DMS53 (cell line): Measurements from ENCODE around the gene NFIA.
A peak's percentile ranks its signal among the peaks of the same experiment; 100 is the strongest.

ENCODE experiments used
- DNase-seq: peaks from one replicate; lab custom pipeline; 2025; lab: John Stamatoyannopoulos, UW

NFIA gene

DNA sequence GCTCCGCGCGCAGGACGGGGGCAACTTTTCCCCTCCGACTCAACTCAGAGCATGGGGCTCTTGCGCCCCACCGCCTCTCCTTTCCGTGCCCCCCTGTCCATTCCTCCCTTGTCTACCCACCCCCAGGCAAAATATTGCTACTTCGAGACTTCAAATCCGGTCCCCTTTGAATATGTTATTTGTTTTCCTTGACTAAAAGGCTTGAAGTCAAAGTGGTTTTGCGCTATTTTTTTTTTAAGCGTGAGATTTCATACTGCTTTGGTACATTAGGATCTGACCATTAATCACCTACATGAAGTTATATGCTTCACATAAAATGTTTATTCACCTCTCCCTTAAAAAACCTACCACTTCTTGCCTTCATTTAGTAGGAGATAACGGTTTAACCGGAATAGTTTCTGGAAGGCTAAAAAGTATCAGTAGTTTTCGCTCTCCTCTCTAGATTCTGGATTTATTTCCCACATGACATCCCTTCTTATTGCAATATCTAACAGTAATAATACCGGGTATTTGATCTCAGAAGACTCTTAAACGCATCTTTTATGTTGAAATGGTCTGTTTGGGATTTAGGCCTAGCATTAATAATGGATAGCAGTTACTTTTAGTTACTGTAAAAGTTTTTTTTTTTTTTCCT is 1.6 kb downstream of the NFIA start:
- DNase-seq: peak; percentile 69

DNA sequence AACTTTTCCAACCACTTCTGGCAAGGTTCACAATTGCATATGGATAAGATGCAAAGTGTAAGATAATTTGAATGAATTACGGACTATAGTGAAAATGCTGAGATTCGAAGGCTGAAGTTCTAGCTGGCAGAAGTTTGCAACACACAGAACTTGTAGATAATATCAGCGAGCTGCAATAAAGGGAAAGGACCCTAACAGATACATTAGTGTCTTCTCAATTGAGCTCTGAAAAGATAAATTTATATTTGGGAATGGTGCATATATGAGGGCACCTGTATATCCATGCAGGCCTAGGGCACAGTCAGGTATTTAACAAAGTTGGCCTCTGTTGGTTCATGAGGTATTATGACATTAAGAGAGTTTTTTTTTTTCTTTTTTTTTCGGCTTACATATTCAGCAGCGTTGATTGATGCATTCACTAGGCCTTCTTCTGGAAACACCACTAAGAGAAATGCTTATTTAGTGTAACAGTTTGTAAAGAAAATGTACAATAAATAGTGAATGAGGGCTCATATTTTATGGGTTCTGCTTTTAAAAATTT is 2.2 kb downstream of the NFIA start:
- DNase-seq: peak; percentile 46

DNA sequence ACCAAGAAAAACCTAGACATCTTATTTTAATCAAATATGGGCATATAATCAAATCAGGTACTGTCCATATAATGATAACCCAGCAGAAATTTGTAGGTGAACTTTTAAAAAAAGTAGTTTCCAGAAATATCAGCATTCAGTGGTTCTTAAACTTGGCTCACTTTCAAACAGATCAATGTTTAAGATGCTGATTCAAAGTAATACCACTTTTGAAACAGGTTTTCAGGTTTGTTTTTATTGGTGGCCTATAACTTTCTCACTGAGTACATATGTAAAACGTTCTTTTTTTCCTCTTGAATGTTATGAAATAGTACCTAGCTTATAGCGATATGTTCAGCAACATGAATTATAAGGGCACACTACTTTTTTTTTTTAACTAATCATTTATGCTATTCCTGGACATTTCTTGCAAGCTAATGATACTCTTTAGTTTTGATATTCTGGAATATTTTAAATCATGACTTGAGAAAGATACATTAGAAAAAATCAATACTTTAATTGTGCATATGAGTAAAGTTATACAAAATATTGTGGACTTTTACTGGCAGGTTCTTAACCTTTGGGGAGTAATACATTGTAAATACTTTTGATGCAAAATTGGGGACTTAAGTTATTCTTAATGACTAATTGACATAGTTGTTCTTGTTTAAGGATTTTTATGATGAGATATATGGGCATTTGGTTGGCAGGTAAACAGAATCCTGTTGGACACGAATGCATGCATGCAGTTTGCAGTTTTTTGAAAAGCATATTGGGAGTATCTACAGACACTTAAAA is 3.0 kb downstream of the NFIA start:
- DNase-seq: no peak

DNA sequence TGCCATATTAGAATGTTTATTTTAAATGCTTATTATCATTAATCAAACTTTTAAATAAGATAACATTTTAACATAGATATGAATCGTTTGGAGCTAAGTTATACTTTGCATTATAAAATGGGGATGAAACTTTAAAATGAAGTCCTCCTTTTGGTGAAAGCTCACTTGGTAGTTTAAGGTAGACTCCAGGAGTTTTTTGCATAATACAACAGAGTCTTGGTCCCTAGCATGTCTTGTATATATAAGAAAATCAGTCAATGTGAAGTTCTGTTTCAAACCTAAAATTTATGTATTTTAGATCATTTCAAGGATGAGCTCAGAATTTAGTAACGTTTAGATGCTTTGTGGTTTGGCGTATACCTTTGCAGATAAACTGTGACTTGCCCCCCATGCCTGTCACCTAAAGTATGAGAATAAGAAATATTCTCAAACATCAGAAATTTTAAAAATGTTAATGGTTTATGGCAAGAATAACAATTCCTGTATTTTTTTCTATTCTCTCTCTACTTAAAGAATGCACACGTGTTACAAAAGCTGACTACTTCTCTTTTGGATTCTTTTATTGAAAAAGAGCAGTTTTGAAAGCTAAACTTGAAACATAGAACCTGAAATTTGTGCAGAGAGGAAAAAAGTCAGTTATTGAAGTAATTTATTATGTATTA is 3.8 kb downstream of the NFIA start:
- DNase-seq: no peak

DNA sequence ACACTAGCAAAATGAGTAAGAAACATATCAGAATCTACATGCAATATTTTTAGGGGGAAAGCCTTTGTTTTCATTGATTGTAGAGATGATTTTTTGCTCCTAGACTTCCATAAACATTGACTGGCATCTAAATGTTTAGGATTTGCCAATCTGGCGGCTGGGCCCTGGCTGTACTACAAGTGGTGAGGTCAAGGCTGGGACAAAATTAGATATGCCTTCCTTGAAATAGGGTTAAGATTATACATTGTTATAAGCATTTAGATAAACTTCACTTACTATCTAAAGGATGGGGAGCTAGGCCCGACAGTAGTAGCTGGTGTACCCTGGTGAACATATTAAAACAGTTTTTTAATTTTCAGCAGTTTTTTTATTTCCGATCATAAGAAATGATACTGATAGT is 5.2 kb downstream of the NFIA start:
- DNase-seq: peak; percentile 54

DNA sequence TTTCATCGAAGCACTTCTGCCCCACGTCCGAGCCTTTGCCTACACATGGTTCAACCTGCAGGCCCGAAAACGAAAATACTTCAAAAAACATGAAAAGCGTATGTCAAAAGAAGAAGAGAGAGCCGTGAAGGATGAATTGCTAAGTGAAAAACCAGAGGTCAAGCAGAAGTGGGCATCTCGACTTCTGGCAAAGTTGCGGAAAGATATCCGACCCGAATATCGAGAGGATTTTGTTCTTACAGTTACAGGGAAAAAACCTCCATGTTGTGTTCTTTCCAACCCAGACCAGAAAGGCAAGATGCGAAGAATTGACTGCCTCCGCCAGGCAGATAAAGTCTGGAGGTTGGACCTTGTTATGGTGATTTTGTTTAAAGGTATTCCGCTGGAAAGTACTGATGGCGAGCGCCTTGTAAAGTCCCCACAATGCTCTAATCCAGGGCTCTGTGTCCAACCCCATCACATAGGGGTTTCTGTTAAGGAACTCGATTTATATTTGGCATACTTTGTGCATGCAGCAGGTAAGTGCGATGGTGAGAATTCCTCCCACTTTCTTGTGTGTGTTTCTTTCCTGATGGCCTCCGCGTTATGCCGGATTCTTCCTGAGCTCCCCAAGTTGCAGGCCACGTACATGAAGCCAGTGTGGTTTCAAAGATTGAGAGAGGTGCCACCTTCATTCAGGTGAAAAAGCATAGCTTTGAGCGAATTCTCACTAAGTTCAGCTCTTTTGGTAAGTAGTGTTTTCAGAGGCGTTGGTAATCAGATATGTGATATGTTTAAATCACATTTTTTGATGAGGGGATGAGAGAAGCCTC is 6.0 kb downstream of the NFIA start:
- peak; percentile 66 for DNase-seq

DNA sequence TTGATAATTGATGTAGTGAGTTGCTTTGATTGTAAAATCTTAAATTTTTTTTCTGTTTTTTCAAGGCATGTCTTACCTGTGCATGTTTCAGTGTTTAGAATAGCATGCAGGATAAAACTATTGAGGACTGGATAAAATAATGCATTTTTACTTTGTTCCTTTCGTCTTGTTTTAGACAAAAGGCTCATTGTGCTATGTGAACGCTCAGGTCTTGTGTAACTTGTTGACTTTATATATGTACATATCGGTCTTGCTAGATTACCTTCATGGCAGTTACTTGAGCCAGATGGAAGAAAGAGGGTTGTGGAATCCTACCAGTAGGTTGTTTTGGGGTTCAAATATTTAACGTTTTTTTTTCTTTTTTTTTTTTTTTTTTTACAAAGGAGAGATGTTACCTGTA is 7.0 kb downstream of the NFIA start:
- DNase-seq: no peak

DNA sequence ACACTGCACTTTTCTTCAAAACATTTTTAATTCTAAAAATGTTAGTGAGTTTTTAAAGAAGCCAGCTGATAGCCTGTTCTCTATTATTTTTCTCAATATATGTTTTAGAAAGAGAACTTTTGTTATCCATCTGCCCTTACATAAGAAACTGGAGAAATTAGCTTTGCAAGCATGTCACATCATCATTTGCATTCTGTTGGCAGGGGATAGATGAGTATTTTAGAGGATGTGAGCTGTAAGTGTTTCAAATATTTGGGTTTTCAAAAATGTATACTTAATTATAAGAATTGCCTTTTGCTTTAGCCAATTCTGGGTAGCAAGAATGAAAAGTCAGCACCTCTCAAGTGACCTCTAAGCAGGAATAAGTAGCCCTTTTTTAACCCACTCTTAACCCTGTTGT is 7.4 kb downstream of the NFIA start:
- DNase-seq: no peak

DNA sequence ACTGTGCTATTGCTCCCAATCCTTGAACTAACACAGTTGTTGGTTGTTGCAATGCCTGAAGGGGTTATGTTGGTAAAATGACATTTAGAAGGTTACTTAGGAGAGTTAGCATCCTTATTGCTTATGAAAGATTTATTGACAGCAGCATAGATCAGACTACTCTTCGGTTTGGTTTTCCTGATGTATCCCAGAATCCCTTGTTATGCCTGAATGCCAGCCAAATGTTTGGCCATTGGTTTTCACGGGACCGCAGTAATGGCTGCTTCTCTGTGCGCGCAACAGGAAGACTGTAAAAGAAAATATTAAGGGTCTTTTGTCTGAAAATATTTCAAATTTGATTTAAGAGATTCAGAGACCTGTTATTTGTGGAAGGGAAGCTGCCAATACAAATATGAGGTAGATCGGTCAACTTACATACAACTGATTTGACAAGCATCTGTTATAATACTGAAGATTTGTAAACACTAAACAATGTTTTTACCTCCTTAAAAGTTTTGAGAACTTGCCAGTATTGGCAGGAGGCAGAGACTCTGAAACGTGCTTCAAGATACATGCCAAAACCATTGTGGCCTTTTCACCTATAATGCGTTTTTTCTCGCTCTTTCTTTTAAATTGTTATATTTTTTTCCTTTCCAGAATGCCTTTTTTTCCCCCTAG is 8.3 kb downstream of the NFIA start:
- no peak for DNase-seq

DNA sequence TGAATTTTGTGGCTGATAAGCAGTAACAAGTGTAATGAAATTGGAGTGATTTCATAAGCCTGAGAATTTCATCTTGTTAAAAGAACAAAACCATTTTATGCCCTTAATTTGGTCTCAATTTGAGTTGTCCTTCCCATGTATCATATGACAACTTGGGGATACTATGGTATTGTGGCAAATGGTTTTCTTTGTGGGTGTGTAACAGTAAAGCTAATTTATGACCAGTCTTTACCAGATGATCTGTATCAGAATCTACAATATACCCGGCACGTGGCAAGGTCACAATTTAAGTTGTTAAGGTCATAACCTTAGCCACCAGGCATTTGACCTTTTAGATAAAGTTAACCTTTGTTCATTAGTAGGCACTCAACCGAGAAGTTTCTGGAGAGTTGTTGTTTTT is 9.1 kb downstream of the NFIA start:
- no peak for DNase-seq

DNA sequence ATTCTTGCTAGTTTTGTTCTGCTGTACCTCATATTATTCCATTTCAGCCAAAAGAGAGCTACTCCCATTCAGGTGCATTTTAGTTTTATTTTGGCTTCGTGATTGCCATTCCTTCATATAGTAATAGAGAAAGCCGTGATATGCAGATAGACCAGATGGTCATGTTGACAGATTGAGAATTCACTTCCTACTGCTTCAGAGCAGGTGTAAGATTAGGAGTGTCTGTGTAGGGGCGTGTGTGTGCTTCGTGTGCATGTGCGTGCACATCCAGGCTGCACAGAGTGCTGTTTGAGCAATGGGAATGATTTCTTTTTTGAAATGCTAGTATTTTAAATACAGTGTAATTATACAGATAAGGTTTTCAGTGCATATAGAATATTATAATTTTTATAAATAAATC is 10.3 kb downstream of the NFIA start:
- peak; percentile 92 for DNase-seq

DNA sequence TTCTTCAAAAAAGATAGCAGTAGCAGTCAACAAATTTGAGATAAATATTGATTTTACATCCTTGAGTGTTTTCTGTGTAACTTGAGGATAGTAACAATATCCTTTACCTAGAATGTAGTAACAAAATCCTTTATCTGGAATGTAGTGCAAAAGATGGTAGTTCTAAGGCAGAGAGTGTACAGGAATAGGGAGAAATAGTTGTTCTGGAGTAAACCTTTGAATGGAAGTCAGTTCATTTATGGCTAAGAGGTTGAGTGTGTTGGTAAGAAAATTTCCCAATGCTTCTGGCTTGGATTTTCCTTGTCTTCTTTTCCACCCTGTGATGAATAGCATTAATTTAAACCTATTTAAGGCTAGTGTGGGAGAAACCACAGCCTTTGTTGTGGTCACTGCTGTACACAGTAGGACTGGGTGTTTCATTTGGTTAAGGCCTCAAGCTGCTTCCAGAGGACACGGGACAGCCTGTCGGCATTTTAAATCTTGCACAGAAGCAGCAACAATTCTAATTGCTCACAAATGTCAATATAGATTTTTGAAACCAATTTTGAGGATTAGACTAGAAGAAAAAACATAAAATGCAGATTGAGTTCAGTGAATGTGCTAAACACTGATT is 11.3 kb downstream of the NFIA start:
- no peak for DNase-seq

DNA sequence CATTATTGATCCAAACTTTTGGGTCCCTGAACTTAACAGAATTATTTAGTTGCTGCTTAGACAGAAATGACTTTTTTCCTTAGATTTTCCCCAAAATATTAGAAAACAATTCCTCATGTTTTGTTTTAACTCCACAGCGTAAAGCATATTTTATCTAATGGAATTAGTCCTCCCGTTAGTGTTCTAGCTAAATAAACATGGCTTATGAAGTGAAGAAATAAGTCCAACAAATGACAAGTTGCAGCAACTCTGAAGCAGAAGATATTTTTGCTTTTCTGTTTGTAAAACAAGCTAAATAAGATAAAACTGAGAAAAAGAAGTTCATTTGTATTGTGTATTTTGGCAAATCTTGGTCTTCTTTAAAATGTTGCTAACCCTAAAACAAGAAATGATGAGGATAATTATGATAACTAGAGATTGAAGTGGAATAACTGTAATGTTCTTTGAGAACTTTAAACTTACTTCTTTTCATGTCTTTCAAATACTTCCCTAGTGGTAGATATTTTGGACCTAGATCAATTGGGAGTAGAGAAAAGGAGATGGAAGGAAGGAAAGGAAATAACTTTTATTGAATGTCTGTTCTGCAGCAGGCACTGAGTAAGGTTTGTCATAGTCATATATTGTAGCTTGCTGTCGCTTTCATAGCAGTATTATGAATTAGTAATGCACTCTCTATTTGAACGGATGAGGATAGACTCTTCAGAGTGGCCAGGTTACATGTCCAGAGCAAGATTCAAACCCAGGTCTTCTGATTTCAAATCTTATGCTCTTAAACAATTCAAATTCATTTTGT is 12.5 kb downstream of the NFIA start:
- no peak for DNase-seq

DNA sequence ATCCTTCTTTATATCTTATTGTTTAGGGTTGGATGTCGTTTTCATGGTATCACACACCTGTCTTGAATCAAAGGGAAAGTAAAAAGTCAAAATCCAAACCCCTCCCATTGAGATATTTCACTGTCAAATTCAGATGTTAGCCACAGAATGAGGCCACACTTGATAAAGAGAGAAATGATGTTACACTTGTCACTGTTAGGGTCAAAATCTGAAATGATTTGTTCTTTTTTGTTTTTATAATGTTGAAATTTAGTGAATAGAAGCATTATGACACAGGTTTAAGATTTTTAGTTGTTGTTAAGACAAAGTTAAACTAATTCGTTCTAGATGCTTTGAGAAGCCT is 13.1 kb downstream of the NFIA start:
- DNase-seq: no peak

DNA sequence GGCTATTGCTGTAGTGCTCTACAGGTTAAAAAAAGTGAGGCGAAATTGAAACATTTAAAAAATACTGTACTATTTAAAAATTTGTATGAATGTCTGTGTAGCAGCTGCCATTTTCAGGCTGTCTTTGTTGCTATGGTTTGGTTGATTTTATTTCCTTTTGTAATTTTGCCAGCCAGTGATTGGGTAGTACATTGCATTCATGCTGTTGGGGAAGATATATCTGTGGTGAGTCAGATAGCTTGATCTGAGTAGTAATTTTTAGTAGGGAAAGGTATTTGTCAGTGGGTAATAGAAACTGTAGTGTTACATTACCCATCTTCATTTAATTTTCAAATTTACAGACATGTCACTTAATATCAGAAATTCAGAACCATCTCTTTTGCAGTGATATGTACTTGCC is 15.0 kb downstream of the NFIA start:
- DNase-seq: no peak

DNA sequence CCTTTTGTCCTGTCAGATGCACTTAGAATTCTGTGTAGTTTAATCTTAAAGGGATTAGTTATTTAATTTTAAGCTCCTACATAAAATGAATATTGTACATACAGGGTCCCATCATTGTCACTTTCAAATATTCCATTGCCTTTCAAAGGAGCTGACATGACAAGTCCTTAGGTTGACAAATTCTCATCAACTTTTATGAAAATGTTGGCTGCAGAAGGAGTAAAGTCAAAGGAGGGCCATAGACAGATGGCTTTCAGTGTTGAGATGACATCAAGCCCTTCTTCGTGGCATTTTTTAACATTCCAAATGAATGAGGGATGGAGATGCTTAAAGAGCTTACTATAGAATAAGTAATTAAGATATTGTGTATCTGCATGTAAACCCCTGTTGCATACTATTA is 15.4 kb downstream of the NFIA start:
- DNase-seq: no peak

DNA sequence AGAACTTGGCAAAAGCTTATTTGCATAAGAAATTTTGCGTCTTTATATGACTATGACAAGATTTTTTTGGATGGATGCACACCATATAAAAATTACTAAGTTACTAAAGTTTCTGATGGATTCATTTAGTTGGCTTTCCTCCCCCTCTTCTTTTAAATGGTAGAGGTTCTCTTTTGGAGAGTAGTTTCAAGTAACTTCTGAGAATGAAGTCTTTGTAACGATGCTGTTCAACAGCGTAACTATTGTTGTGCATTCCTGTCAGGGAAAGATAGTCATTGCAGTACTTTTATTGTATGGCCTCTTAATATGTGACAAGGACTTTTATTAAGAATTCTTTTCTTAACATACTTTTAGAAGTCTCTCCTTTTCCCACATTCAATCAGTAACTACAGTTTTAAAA is 16.0 kb downstream of the NFIA start:
- DNase-seq: no peak

DNA sequence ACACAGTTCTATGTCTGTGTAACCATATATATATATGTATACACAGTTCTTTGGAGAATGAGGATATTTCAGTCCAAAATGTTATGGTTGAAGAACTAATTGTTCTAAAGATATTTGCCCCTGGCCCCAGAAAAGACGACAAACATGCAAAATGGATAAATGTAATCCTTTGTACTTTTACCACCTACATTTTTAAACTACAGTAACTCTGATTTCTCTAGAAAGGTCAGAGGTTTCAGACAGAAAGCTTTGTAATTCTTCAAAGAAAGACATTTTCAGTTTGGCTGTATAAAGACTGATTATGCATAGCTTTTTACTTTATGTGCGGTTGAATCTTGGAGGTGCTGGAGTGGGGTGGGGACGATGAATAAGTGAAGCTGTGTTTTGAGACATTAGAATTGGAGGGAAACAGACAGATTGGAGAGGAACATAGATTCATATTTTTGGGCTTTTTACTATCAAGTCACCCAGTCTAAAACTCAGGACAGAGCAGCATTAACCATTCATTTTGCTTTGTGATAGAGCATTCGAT is 16.6 kb downstream of the NFIA start:
- no peak for DNase-seq

DNA sequence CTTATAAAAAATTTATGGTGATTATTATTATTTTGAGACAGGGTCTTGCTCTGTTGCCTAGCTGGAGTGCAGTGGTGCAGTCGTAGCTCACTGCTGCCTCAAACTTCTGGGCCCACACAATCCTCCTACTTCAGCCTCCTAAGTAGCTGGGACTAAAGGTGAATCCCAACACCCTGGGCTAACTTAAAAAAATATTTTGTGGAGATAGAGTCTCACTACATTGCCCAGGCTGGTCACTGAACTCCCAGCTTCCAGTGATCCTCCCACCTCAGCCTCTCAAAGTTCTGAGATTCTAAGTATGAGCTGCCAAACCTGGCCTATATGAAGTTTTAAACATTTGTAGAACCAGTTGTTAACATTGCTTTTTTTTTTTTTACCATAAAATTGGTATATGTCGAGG is 18.2 kb downstream of the NFIA start:
- DNase-seq: no peak

DNA sequence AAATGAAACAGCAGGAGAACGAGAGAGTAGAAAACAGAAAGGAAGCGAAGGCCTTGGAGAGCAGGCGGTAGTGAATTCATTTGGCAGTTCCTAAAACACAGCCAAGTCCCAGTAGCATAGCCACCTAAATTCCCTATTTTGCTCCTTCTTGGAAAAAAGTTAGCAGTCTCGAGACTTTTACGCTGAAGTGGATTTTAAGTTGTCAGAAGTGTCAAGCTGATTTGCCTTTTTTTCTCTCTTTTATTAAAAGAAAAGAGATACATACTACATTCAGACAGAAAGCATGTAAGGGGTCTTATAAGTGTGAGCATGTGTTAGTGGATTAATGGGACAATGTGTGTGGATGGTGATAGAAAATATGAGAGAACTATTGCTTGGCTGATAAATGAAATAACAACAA is 19.2 kb downstream of the NFIA start:
- DNase-seq: no peak
